Tibial nerve (tissue), 4 donors: ENCODE measurements around the gene STX18. TPM values are rescaled to one million over a fixed set of nuclear protein-coding genes. Genes with fewer than 3 reads are reported as not detected.

Source experiments
- DNase-seq, 2 donors: peaks; one replicate each; pipeline ENCODE4 v3.0.0-alpha.2; 2019; ENCODE audit warnings: low spot score in 2 of 2
- H3K27ac ChIP-seq, 4 donors: fragments of 200-600 bp; sonication (generic) in 3 of 4; one replicate each; pipeline ENCODE4 v1.5.1; 2017 to 2019; ENCODE audit warnings: mild to moderate bottlenecking in 1 of 4
- H3K27me3 ChIP-seq, 2 donors: fragments of 200-600 bp; sonication (generic) in 1 of 2; one replicate each; pipeline versions ENCODE4 v1.5.1 to v1.6.0; 2017 to 2019
- H3K36me3 ChIP-seq, 3 donors: fragments of 200-600 bp; sonication (generic); one replicate each; pipeline ENCODE4 v1.5.1; 2018 to 2019
- H3K4me1 ChIP-seq, 4 donors: fragments of 200-600 bp; sonication (generic) in 3 of 4; one replicate each; pipeline ENCODE4 v1.5.1; 2017 to 2019
- H3K4me3 ChIP-seq, 4 donors: fragments of 200-600 bp; sonication (generic) in 3 of 4; one replicate each; pipeline ENCODE4 v1.5.1; 2017 to 2019; ENCODE audit warnings: mild to moderate bottlenecking in 1 of 4, moderate library complexity in 1 of 4
- H3K9me3 ChIP-seq, 4 donors: fragments of 200-600 bp; sonication (generic) in 3 of 4; one replicate each; pipeline ENCODE4 v1.5.1; 2017 to 2019
- CTCF ChIP-seq, 5 experiments: fragments of 200-600 bp in 3 of 5; fragments of 450-650 bp in 2 of 5; sonication (generic) in 3 of 5; IDR thresholded peaks; one replicate each; pipeline ENCODE4 v1.5.1; 2016 to 2019; ENCODE audit warnings: antibody characterized with exemption in 5 of 5, mild to moderate bottlenecking in 3 of 5, moderate library complexity in 2 of 5
- EP300 ChIP-seq, 2 donors: sonication (generic); formaldehyde crosslinking; IDR thresholded peaks; one replicate each; pipeline ENCODE4 v1.6.1; 2017; ENCODE audit warnings: antibody characterized with exemption in 2 of 2, mild to moderate bottlenecking in 1 of 2
- POLR2A ChIP-seq, 2 donors: fragments of 450-650 bp; IDR thresholded peaks; one replicate each; pipeline ENCODE4 v1.6.1; 2017; ENCODE audit warnings: antibody characterized with exemption in 2 of 2, mild to moderate bottlenecking in 2 of 2, moderate library complexity in 2 of 2
- WGBS, 2 donors: methylation state at CpG; one replicate each; pipeline ENCODE4 v1.1.5; 2018; 5-methylcytosine and 5-hydroxymethylcytosine counted together
- total RNA-seq, 4 donors: library from RNA; depleted of rRNA; stranded (reverse); fragments of >200 nt; gene quantifications; one replicate each; pipeline ENCODE4 v1.1.0, GENCODE V29; 2016

Gene STX18
- total RNA-seq, 4 donors from 2014 or later = 16.5 to 37.5 (median 21.4) TPM

- TF ChIP-seq EP300 (IDR thresholded peaks at IDR 0.05) (peak in 1 of 2 donors; percentile 75), CTCF (IDR thresholded peaks at IDR 0.05) (peak; percentile 23 to 47 (median 31)), POLR2A (IDR thresholded peaks at IDR 0.05) (no peak)
- Histone ChIP-seq H3K4me3 (no peak overlapping the region), H3K27ac (peak overlapping the region in 2 of 4 donors; percentile 56 to 62), H3K36me3 (no peaks in the 10 kb centered on the region), H3K4me1 (peaks cover 0 to 42% (median 8%) of the 10 kb centered on the region in 4 donors), H3K9me3 (no peaks in the 10 kb centered on the region), H3K27me3 (no peaks in the 10 kb centered on the region)
- 29 to 55% methylated on average over 6 of the region's 6 CpGs for WGBS, 2 donors
- DNase-seq = no peak
Measured at GRCh38 chr4:4480685-4481398, 61.0 kb downstream of the STX18 start.

- TF ChIP-seq CTCF (IDR thresholded peaks at IDR 0.05) = no peak
- TF ChIP-seq EP300 (IDR thresholded peaks at IDR 0.05) = no peak
- no peak for TF ChIP-seq POLR2A (IDR thresholded peaks at IDR 0.05)
- peaks cover 0 to 42% (median 8%) of the 10 kb centered on the region in 4 donors for H3K4me1 ChIP-seq
- H3K9me3 ChIP-seq = no peaks in the 10 kb centered on the region
- H3K27ac ChIP-seq = peak overlapping the region in 2 of 4 donors; percentile 1 to 62
- WGBS, 2 donors = 75% methylated on average over 7 of the region's 7 CpGs
- H3K27me3 ChIP-seq = no peaks in the 10 kb centered on the region
- no peak for DNase-seq
- H3K36me3 ChIP-seq = no peaks in the 10 kb centered on the region
- H3K4me3 ChIP-seq = no peak overlapping the region
Measured at GRCh38 chr4:4480205-4480604, 61.6 kb downstream of the STX18 start.

DNA sequence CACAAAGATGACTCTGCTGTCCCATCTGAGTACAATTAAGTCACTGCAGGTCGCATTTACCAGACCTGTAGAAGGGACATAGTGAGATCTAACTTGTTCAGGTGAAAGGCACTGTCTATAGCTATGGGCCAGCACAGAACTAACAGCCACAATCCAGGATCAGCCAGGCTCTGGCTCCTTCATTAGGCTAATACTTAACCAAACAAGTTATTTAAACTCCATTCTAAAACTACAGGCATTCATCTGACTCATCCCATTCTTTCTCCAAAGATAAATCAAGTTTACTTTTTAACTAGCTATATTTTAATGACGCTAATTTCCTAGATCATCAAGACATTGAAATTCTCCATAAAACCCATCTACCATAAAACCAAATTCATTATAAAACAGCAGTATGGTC lies 62.5 kb downstream of the STX18 start:
- WGBS, 2 donors = 97 to 98% methylated on average over 2 of the region's 2 CpGs
- no peak for DNase-seq
- Histone ChIP-seq H3K27ac (no peak overlapping the region), H3K36me3 (no peaks in the 10 kb centered on the region), H3K4me1 (peaks cover 0 to 42% (median 8%) of the 10 kb centered on the region in 4 donors), H3K4me3 (no peak overlapping the region), H3K27me3 (no peaks in the 10 kb centered on the region), H3K9me3 (no peaks in the 10 kb centered on the region)
- no peak for TF ChIP-seq POLR2A (IDR thresholded peaks at IDR 0.05)

DNA sequence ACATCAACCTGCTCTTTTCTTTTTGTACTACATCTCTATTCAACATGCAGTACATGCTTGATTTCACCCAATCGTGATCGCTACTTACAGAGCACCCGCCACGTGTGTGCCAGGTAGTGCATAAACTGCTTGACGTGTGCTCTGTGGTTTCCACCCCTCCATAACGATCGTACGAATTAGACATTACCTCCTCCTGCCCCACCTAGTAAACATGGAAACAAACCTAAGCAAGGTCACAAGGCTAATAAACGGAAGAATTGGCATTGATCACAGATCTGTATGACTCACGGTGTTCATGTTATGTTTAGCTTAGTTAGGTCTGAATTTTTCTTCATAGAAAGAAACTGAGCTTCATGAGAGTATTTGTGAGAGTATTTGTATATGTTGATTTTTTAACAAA lies 64.1 kb downstream of the STX18 start:
- DNase-seq = no peak
- 79 to 90% methylated on average over 10 of the region's 10 CpGs for WGBS, 2 donors
- H3K27ac ChIP-seq = no peak overlapping the region
- H3K27me3 ChIP-seq = no peaks in the 10 kb centered on the region
- no peak for TF ChIP-seq POLR2A (IDR thresholded peaks at IDR 0.05)
- no peak for TF ChIP-seq CTCF (IDR thresholded peaks at IDR 0.05)
- TF ChIP-seq EP300 (IDR thresholded peaks at IDR 0.05) = no peak
- H3K36me3 ChIP-seq = no peaks in the 10 kb centered on the region
- peaks cover 0 to 49% (median 8%) of the 10 kb centered on the region in 4 donors for H3K4me1 ChIP-seq
- H3K9me3 ChIP-seq = no peaks in the 10 kb centered on the region
- H3K4me3 ChIP-seq = no peak overlapping the region

DNA sequence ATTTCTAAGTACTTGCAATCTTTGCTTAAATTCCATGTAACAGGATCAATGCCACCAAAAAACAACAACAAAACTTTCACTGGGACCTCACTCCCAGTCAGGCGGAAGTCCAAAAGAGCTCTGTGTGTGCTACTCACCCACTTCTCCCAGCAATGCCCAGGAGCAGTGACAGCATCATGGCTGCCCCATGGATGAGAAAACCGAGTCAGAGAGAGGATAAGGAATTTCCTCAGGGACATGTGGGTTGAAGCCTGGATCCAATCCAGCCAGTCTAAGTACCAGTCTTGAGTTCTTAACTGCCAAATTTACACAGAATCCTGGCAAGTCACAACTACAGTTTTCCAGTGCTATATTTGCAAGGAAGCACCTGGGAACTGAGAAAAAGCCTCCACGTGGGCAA lies 64.5 kb downstream of the STX18 start:
- H3K27me3 ChIP-seq = no peaks in the 10 kb centered on the region

More for the DNA sequence above, 64.5 kb downstream of the STX18 start:
- Histone ChIP-seq H3K9me3 (no peaks in the 10 kb centered on the region), H3K36me3 (no peaks in the 10 kb centered on the region), H3K27ac (no peak overlapping the region), H3K4me1 (peaks cover 0 to 49% (median 8%) of the 10 kb centered on the region in 4 donors), H3K4me3 (no peak overlapping the region)
- WGBS, 2 donors = 57% methylated on average over 3 of the region's 3 CpGs
- no peak for TF ChIP-seq CTCF (IDR thresholded peaks at IDR 0.05)
- no peak for TF ChIP-seq POLR2A (IDR thresholded peaks at IDR 0.05)
- no peak for TF ChIP-seq EP300 (IDR thresholded peaks at IDR 0.05)
- DNase-seq = no peak
